ENCODE data around the gene PCDH9.

PCDH9 gene

DNA sequence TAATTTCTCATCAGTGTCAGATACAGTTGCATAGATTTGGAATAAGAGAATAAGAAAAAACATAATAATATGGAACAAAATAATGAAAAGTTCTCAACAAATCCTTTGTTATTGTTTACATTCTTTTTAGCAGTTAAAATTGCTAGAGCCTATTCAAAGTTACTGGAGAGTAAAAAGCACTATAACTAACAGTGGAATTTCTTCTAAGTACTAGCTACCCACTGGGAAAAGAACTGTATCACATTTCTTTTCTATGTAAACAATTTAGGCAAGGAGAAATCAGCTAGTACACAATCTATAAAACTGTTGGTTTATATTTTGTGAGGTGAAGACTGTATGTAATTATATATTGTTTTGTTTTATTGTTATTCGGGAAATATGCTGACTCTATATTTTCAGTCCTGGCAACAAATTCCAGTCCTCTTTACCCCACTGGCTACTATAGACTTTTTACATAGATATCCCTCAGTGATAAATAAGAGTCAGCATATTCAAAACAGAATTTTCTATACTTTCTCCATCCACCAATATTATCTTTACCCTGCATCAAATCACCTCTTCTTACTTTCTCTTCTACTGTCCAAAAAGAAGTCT, 222.0 kb downstream of the PCDH9 start:
- Histone ChIP-seq H3K4me3 (ENCODE audit: low read length, poor library complexity, severe bottlenecking) (no peak overlapping the region), H3K9me2 (replicated peaks; ENCODE audit: low read depth, low read length) (no peaks in the 10 kb centered on the region), H3K9me3 (ENCODE audit: insufficient read depth, low read depth, low read length) (no peaks in the 10 kb centered on the region), H3K4me1 (ENCODE audit: insufficient read depth, low read length, poor library complexity, severe bottlenecking) (no peaks in the 10 kb centered on the region), H2AFZ (ENCODE audit: low read length) (0 out of 2 replicates have a peak overlapping the region, but pooled peaks have one; percentile 4), H3K4me2 (ENCODE audit: low read depth, low read length, poor library complexity, severe bottlenecking) (no peak overlapping the region), H3K9ac (ENCODE audit: low read depth, low read length, poor library complexity, severe bottlenecking) (no peak overlapping the region), H4K20me1 (ENCODE audit: insufficient read depth, low read length, poor library complexity, severe bottlenecking) (no peaks in the 10 kb centered on the region), H3K79me2 (ENCODE audit: insufficient read depth, low read length) (no peaks in the 10 kb centered on the region), H3K27me3 (ENCODE audit: insufficient read depth, low read length, poor library complexity, severe bottlenecking) (no peaks in the 10 kb centered on the region), H3K36me3 (ENCODE audit: insufficient read depth, low read length) (no peaks in the 10 kb centered on the region), H3F3A (ENCODE audit: low read depth) (no peaks in the 10 kb centered on the region)
- no peak for TF ChIP-seq EZH2phosphoT487 (IDR thresholded peaks at IDR 0.05; ENCODE audit: borderline replicate concordance)
- TF ChIP-seq, protein P1, sequence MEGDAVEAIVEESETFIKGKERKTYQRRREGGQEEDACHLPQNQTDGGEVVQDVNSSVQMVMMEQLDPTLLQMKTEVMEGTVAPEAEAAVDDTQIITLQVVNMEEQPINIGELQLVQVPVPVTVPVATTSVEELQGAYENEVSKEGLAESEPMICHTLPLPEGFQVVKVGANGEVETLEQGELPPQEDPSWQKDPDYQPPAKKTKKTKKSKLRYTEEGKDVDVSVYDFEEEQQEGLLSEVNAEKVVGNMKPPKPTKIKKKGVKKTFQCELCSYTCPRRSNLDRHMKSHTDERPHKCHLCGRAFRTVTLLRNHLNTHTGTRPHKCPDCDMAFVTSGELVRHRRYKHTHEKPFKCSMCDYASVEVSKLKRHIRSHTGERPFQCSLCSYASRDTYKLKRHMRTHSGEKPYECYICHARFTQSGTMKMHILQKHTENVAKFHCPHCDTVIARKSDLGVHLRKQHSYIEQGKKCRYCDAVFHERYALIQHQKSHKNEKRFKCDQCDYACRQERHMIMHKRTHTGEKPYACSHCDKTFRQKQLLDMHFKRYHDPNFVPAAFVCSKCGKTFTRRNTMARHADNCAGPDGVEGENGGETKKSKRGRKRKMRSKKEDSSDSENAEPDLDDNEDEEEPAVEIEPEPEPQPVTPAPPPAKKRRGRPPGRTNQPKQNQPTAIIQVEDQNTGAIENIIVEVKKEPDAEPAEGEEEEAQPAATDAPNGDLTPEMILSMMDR (conservative IDR thresholded peaks at IDR 0.05; ENCODE audit: low read length) = no peak

DNA sequence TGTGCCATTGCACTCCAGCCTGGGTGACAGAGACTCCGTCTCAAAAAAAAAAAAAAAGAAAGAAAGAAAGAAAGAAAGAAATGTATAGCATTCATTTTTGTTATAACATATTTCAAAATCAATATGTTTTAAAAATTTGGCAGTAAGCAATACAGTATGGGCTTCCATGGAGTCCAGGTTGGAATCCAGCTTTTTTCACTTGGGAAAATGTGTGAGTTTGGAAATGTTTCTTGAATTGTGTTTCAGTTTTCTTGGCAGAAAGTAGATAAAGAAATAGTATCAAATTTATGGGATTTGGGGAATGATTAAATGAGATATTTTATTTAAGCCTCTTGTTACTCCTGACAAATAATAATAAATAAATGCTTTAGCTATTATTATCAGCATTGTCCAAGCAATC, 225.6 kb downstream of the PCDH9 start:
- Histone ChIP-seq H3K79me2 (ENCODE audit: insufficient read depth, low read length) (no peaks in the 10 kb centered on the region), H3K9ac (ENCODE audit: low read depth, low read length, poor library complexity, severe bottlenecking) (no peak overlapping the region), H3K9me3 (ENCODE audit: insufficient read depth, low read depth, low read length) (no peaks in the 10 kb centered on the region), H3K4me1 (ENCODE audit: insufficient read depth, low read length, poor library complexity, severe bottlenecking) (no peaks in the 10 kb centered on the region), H3K9me2 (replicated peaks; ENCODE audit: low read depth, low read length) (no peaks in the 10 kb centered on the region), H3K4me3 (ENCODE audit: low read length, poor library complexity, severe bottlenecking) (no peak overlapping the region), H3K36me3 (ENCODE audit: insufficient read depth, low read length) (no peaks in the 10 kb centered on the region), H3F3A (ENCODE audit: low read depth) (no peaks in the 10 kb centered on the region), H3K27me3 (ENCODE audit: insufficient read depth, low read length, poor library complexity, severe bottlenecking) (no peaks in the 10 kb centered on the region), H4K20me1 (ENCODE audit: insufficient read depth, low read length, poor library complexity, severe bottlenecking) (no peaks in the 10 kb centered on the region), H2AFZ (ENCODE audit: low read length) (no peak overlapping the region), H3K4me2 (ENCODE audit: low read depth, low read length, poor library complexity, severe bottlenecking) (no peak overlapping the region)
- no peak for TF ChIP-seq EZH2phosphoT487 (IDR thresholded peaks at IDR 0.05; ENCODE audit: borderline replicate concordance)
- TF ChIP-seq, protein P1 (conservative IDR thresholded peaks at IDR 0.05; ENCODE audit: low read length) = no peak

DNA sequence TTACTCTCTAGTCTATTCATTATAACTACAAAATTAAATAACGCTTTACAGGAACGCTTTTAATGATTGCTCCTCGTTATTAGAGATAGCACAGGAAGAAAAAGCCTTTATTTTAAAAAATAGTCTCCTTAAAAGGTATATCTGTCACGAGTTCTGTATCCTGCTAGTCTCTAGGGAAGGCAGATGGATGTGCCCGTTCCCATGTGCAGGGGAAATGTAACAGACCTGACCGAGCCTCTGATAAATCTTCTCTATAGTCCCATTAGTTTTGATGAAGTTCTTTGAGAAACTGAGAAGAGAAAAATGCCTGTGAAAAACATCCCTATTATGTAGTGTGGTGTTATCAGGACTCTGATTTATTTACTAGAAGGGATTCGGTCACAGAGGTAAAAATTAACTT, 226.4 kb downstream of the PCDH9 start:
- no peaks in the 10 kb centered on the region for H3K9me3 ChIP-seq (ENCODE audit: insufficient read depth, low read depth, low read length)
- H3K36me3 ChIP-seq (ENCODE audit: insufficient read depth, low read length) = no peaks in the 10 kb centered on the region
- H3K27me3 ChIP-seq (ENCODE audit: insufficient read depth, low read length, poor library complexity, severe bottlenecking) = no peaks in the 10 kb centered on the region
- H3K4me2 ChIP-seq (ENCODE audit: low read depth, low read length, poor library complexity, severe bottlenecking) = no peak overlapping the region
- H3K4me1 ChIP-seq (ENCODE audit: insufficient read depth, low read length, poor library complexity, severe bottlenecking) = no peaks in the 10 kb centered on the region
- TF ChIP-seq, protein P1 (conservative IDR thresholded peaks at IDR 0.05; ENCODE audit: low read length) = no peak
- TF ChIP-seq EZH2phosphoT487 (IDR thresholded peaks at IDR 0.05; ENCODE audit: borderline replicate concordance) = no peak
- no peaks in the 10 kb centered on the region for H4K20me1 ChIP-seq (ENCODE audit: insufficient read depth, low read length, poor library complexity, severe bottlenecking)
- H3K79me2 ChIP-seq (ENCODE audit: insufficient read depth, low read length) = no peaks in the 10 kb centered on the region
- no peak overlapping the region for H3K9ac ChIP-seq (ENCODE audit: low read depth, low read length, poor library complexity, severe bottlenecking)
- H3F3A ChIP-seq (ENCODE audit: low read depth) = no peaks in the 10 kb centered on the region
- no peaks in the 10 kb centered on the region for H3K9me2 ChIP-seq (replicated peaks; ENCODE audit: low read depth, low read length)
- H3K4me3 ChIP-seq (ENCODE audit: low read length, poor library complexity, severe bottlenecking) = no peak overlapping the region
- no peak overlapping the region for H2AFZ ChIP-seq (ENCODE audit: low read length)

Measured in Loucy (cell line).